KOPT-K1 (cell line): Measurements from ENCODE around the gene POLE4.

ENCODE experiments used
- H3K27ac ChIP-seq: fragments of 200-600 bp; sonication (generic); 2 replicates; pipeline ENCODE4 v1.5.1; 2016; ENCODE audit warnings: antibody characterized with exemption, mild to moderate bottlenecking, low read depth, low read length; ENCODE audit not compliant: poor library complexity, severe bottlenecking
- H3K36me3 ChIP-seq: fragments of 200-600 bp; sonication (generic); 2 replicates; pipeline ENCODE4 v1.5.1; 2017; ENCODE audit warnings: antibody characterized with exemption, mild to moderate bottlenecking, low read length, moderate library complexity; ENCODE audit not compliant: insufficient read depth
- H3K9me3 ChIP-seq: fragments of 200-600 bp; sonication (generic); 2 replicates; pipeline ENCODE4 v1.5.1; 2017; ENCODE audit warnings: antibody characterized with exemption, low read length, mild to moderate bottlenecking; ENCODE audit not compliant: insufficient read depth, poor library complexity, severe bottlenecking

The POLE4 gene

GRCh38 chr2:75003276-75003675, 44.8 kb downstream of the POLE4 start:
- Histone ChIP-seq H3K36me3 (no peaks in the 10 kb centered on the region), H3K27ac (no peak overlapping the region), H3K9me3 (peaks cover 7% of the 10 kb centered on the region)

DNA sequence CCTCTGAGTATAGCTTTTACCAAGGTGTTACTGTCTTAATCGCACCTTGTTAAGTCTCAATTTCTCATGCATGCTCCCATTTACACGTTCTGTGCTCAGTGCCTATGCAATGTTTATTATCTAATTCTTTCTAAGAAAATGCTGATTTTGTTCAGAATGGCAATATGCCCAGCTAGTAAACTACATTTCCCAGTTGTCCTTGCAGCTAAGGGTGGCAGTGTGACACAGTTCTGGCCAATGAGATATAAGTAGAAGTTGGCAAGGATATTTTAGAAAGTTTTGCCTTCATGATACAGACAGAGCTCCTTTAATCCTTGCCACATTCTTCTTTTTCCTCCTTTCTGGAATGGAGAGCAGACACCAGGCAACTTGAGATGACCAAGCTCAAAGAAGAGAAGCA, 45.3 kb downstream of the POLE4 start:
- no peak overlapping the region for H3K27ac ChIP-seq
- H3K36me3 ChIP-seq, result no peaks in the 10 kb centered on the region
- H3K9me3 ChIP-seq, result peaks cover 2% of the 10 kb centered on the region

DNA sequence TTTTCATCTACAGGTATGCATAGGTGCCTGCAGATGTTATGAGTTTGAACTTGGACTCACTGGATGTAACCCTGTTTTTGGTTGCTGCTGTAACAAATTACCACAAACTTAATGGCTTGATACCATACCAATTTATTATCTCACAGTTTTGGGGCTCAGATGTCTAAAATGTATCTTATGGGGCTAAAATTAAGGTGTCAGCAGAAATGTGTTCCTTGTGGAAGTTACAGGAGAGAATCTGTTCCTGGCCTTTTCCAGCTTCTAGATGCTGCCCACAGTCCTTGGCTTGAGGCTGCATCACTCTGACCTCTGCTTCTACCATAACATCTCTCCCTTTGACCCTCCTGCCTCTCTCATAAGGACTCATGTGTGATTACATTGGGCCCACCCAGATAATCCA, 47.6 kb downstream of the POLE4 start:
- Histone ChIP-seq H3K36me3 (no peaks in the 10 kb centered on the region), H3K9me3 (no peaks in the 10 kb centered on the region), H3K27ac (no peak overlapping the region)

DNA sequence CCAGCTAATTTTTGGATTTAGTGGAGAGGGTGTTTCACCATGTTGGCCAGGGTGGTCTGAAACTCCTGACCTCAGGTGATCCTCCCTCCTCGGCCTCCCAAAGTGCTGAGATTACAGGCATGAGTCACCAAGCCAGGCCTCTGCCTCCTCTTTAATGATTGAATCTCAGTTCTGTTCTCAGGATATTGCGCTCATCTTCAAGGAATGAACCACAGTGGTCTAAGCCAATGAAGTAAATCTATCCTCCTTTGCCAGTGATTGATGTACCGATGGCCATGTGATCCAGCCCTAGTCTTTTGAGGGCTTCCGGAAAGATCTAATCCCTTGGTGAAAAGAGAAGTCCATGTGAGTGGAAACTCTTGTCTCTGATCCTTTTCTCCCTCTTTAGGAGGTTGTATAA, 48.6 kb downstream of the POLE4 start:
- Histone ChIP-seq H3K27ac (no peak overlapping the region), H3K9me3 (no peaks in the 10 kb centered on the region)

GRCh38 chr2:75007819-75008218, 49.4 kb downstream of the POLE4 start:
- Histone ChIP-seq H3K36me3 (no peaks in the 10 kb centered on the region), H3K9me3 (no peaks in the 10 kb centered on the region), H3K27ac (no peak overlapping the region)

More for the DNA sequence above, 48.6 kb downstream of the POLE4 start:
- H3K36me3 ChIP-seq, result no peaks in the 10 kb centered on the region

DNA sequence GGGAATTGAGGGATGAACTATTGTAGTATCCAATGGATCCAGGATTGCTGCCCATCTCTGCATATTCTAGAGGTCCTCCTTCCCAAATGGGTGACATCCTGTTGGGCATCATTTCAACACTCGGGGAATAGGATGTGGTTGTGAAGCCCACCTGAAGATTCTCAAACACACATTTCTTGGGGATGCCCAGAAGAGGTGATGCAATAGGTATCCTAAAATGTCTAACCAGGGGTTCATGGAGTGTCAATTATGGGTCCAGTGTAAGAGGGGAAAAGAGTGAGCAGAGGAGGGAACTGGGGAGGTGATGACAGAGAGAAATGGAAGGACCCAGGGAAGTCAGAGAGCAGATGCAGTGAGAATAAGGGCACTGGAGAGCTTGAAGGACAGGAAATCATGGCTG, 52.1 kb downstream of the POLE4 start:
- Histone ChIP-seq H3K36me3 (no peaks in the 10 kb centered on the region), H3K9me3 (no peaks in the 10 kb centered on the region), H3K27ac (no peak overlapping the region)

DNA sequence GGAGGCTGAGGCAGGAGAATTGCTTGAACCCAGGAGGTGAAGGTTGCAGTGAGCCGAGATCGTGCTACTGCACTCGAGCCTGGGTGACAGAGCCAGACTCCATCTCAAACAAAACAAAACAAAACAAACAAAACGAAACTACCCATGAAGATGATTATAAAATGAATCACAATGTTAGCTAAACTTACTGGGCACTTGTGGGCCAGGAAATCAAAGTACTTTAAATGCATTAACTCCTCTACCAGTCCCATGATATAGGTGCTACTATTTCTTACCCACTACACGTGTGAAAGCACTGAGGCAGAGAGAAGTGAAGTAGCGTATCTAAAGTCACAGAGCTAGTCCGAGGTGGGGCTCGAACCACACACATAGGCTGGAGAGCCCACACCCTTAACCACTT, 53.6 kb downstream of the POLE4 start:
- Histone ChIP-seq H3K27ac (no peak overlapping the region), H3K36me3 (no peaks in the 10 kb centered on the region), H3K9me3 (no peaks in the 10 kb centered on the region)

DNA sequence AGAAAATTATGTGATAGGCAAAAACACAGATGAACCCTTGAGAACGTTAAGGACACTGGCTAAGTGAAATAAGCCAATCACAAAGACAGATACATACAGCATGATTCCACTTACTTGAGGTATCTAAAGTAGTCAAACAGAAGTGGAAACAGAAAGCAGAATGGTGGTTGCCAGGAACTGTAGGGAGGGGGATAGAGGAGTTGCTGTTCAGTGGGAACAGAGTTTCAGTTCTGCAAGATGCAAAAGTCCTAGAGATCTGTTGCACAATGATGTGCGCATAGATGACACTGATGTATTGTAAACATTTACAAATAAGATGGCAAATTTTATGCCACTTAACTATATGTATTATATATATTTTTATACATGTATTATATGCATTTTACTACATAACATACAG, 59.7 kb downstream of the POLE4 start:
- Histone ChIP-seq H3K9me3 (no peaks in the 10 kb centered on the region), H3K27ac (no peak overlapping the region), H3K36me3 (no peaks in the 10 kb centered on the region)
